Stimulated activated CD4-positive, alpha-beta T cell treated with anti-CD3 and anti-CD28 coated beads, Interleukin-1b, Interleukin-23, amount 100 ng/mL, for 1 hour (primary cell): ENCODE results near the gene AGPAT2.

Experiments used
- DNase-seq, 2 donors: peaks; one replicate each; pipeline ENCODE4 v3.0.0-alpha.2; 2020; ENCODE audit warnings: low read depth in 2 of 2

AGPAT2 gene

DNA sequence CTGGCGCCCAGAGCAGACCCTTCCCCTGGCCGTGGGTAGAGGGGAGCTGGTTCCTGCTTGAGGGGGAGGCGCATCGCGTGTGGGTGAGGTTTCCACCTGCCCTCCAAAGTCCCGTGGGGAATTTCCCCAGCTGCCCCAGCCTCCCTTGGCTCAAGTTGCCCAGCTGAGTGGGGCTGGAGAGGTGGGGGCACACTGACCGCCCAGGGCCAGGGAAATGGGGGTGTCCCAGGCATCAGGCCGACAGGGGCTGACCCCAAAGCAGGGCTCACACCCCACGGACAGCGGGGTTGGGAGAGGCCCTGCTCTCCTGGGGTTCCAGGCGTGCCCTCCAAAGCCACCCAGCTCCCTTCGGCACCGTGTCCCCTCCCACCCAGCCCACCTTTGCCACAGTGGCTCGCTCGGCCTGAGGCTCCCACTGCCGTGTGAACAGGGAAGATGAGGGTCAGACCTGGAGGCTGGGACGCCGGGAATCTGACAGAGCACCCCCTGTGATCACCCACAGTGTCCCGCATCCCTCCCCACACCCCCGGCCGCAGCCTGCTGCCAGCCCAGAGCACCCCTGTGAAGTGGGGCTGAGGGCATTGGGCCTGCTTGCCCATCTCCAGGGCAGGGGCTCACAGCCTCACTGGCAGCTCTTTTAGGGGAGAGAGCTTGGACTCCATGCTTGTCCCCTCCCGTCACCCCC lies 25.5 kb downstream of the AGPAT2 start:
- DNase-seq, result no peak

DNA sequence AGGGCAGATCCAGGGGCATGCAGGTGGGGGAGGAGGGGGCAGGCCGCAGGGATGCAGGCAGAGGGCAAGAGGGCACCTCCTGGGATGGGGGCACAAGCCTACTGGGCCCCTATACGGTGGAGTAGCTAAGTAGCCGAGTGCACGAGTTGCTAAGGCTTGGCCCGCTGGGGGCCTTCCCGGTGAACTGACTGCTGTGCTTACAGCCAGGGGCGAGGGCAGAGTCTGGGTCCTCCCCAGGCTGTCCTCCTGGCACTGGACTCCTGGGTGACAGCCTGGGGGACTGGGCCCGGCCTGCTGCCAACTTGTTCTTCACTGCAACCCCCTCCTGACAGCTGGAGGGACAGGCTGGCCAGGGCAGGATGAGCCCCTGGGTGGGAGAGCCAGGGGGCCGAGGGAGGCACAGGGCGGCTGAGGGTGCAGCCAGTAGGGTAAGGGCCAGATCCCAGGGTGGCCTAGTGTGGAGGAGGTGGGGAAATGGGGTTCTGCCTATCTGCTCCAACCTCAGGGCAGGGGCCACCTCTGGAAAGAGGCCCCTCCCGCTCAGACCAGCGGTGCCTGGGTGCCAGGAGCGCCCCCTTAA lies 26.2 kb downstream of the AGPAT2 start:
- no peak for DNase-seq

DNA sequence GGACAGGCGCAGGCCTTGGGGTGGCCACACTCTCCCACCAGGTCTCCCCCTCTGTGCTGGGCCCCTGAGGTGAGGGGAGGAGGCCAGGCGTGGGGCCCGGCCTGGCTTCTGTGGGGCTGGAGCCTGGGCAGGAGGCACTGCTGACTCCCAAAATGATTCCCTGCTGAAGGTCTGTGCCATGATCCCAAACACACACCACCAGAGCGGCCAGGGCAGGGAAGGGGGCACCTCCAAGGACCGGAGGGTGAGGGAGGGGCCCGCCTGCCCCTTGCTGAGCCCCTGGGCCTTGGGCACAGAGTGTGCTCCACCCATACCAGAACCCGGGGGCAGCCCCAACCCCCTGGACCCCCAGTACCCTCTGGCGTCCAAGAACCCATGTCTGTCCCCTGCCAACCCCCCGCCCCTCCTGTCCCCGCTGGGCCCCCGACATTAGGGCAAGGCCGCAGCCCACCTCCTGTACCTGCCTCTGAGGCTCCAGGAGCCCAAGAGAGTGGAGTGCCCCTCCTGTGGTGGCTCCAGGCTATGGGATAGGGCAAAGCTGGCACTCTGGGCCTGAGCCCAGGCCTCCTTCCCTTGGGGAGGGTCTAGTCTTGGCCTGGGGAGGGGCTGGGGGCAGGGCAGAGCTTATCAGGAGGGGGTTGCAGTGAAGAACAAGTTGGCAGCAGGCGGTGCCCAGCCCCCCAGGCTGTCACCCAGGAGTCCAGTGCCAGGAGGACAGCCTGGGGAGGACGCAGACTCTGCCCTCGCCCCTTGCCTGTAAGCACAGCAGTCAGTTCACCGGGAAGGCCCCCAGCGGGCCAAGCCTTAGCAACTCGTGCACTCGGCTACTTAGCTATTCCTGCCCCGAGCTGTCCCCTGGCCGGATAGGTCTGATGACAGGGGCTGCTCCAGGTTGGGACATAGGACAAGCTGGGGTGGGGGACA lies 27.1 kb downstream of the AGPAT2 start:
- DNase-seq, result no peak

DNA sequence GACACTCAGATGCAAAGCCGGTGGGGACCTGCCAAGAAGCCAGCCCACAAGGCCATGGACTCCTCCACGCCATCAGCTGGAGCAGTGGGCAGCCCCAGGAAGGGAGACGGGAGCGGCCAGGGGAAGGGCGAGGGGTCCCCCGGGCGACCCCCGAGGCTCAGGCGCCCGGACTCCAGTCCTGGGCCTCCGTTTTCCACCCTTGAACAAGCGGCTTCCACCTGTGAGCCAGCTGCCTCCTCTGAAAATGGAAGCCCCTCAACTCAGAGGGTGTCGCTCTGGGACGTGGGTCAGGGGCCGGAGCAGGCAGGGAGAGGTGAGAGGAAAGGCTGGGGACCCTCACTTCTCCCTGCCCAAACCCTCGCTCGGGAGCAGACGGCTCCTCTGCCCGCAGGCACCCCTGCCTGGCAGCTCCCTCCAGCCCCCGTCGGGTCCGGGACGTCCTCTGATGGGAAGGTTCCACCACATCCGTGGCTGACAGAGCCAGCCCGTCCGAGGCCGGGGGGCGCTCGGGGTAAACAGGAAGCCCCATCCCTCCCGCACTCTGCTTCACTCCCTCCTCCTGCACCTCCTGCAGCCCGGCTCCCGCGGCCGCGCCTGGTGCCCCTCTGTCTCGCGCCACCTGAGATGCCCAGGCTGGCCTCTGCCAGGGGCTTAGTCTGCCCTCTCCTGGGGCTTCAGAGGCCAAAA lies 28.3 kb downstream of the AGPAT2 start:
- DNase-seq, result no peak

DNA sequence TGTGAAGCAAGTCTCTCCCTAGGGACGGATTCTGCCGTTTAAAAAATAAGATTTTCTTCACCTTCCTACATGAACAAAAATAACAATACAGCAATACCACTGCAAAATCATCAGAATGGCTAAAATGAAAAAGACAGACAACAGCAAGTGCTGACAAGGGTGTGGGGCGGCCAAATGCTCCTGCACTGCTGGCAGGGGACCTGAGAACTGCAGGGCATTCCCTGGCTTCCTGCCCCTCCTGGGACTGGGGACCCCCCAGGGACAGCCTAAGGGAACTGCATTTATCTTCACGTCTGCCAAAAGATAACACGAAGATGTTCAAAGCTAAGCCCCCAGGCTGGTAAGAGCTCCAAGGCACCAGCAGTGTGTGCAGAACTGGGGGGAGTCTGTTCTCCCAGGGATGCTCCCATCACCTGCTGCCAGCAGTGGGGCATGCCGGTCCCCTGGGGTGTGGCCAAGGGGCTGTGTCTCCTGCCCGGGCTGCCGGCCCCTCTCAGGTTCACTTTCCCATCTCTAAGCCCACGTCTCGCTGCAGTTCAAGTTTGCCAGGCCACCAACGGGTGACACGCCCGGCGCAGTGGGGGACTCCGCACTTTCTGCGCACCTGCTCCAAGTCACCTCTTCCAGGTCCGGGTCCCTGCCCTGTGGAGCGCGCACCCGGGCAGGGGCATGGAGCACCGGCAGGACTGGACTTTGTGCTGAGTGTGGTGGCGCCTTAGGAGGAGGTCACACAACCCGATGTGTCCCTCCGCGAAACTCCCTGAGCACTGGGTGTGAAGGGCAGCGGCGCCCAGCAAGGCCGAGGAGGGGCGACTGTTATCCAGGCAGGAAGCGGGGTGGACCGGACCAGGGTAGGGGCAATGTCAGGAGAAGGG lies 29.0 kb downstream of the AGPAT2 start:
- DNase-seq, result no peak

DNA sequence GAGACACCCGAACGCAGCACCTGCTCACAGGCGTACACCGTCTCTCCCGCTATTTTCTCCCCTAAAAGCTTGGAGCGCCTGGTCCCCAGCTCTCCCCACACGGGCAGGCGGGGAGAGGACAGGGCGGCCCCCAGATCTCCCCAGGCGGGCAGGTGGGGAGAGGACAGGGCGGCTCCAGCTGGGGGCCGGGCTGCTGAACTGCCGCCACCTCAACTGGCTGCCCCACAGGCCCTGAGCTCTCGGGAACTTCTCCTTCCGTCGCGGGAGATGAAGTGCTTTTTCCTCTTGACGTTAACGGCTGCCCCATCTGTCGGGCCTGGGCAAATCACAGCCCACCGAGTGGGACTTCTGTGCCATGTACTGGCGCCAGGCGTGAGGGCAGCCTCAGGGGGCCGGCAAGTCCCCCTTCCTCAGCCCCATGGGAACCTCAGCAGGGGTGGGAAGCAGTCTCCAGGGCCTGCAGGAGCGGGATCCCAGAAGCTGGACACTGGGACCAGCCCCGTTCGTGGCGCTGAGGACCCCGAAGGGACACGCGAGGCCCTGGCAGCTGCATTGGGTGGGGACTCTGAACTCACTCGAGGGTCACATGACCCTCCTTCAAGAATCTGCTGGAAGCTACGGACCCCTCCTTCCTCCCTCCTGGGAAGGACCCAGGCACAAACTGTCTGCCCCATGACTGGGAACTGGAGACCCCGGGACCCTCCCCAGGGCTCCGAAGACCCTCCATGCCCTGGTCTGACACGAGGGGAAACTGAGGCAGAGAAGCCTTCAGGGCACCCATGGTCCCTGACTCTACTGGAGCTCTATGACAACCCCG lies 30.3 kb downstream of the AGPAT2 start:
- DNase-seq, result no peak

DNA sequence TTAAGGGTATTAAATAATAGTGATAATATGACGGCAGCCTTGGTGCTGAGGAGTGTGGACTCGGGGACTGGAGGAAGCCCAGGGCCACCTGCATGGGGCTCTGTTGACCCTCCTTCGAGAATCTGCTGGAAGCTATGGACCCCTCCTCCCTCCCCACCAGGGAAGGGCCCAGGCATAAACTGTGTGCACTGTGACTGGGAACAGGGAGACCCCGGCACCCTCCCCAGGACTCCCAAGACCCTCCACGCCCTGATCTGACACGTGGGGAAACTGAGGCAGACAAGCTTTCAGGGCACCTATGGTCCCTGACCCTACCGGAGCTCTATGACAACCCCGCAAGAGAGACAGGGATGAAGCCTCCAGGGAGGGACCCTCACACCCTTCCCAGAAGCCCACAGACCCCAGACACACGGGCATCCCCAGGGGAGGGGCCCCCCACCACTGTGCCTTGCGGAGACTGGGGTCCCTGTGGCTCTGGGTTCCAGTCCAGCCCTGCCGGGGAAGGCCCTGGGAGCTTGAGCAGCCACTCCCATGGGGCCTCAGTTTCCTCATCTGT lies 31.0 kb downstream of the AGPAT2 start:
- no peak for DNase-seq

DNA sequence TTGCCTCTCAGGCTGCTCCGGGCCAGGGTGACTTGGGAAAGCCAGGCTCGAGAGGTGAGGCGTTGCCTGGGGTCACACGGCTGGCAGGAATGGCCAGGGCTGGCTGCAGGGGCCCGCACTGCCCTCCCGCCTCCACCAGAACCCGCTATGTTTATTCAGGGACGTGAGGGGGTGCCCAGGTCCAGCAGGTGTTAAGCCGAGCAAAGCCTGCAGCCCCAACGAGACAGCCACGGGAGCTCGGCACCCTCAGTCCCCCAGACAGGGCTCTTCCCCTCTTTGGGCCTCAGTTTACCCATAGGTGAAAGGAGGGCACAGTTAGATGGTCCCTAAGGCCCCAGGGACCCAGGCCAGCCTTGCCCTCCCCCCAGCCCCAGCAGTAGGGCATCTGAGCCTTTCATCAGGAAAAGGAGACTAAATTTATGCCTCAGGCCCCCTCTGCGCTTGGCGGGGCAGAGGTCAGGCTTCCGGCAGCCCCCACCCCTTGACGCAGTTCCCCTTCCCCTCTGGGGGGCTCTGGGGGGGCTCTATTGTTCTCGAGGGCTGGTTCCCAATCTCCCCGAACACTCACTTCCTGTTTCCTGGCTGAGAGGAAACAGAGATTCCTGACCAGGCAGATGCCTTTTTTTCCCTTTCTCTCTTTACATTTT lies 31.6 kb downstream of the AGPAT2 start:
- no peak for DNase-seq

DNA sequence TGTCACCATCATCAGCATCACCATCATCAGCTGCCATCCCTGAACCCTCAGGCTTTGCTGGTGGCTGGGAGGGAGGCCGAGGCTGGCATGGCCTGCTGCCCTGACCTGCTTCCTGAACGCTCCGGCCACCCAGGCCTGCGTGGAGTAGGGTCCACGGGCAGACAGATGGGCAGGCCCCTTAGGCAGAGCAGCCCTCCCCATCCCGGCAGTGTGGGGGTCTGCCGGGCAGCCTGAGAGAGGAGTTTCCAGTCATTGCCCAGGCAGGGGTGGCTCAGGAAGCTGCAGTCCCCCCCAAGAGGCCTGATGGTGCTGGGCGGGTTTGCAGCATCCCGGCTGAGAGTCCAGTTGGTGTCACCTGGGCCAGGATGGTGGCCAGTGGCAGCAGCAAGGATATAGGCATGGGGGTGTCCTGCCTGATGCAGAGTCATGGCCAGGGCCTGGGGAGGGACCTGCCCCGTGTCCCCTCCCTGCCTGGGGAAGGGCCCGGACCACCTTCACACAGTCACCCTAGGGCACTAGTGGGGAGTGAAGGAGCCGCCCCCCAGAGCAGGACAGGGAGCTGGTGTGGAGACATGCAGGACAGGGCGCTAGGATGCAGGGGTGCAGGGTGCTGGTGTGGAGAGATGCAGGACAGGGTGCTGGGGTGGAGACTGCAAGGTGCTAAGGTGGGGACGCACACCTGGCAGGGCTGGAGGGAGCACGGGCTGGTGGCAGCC lies 32.3 kb downstream of the AGPAT2 start:
- DNase-seq, result no peak

DNA sequence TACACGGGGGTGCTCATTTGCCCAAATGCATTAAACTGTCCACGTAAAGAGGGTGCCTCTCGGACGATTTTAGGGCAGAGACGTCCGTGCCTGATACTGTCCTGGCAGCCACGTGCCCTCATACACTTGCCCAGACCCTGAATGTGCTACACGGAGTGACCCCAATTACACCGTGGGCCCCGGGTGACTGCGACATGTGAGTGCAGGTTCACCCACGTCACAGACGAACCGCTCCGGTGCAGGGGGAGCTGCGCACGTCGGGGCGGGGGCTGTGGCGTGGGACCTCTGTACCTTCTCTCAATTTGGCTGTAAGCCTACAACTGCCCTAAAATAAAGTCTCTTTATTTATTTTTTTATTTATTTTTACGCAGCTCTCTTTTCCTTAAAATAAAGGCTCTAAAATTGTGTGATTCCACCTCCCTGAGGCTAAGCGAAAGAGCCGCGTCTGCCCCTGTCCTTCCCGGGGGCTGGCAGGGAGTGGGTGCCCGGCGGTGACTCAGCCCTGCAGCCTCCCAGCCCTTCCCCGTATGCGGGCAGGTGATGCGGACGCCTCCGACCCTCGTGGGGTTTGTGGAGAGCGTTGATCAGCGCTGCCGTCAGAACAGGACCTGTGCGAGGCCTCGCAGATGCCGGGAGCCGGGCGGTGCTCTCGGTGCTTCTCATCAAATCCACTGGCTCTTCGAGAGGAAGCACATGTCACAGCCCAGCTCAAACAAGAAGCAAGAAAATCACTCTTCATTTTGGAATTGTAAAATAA lies 33.8 kb downstream of the AGPAT2 start:
- DNase-seq, result no peak

DNA sequence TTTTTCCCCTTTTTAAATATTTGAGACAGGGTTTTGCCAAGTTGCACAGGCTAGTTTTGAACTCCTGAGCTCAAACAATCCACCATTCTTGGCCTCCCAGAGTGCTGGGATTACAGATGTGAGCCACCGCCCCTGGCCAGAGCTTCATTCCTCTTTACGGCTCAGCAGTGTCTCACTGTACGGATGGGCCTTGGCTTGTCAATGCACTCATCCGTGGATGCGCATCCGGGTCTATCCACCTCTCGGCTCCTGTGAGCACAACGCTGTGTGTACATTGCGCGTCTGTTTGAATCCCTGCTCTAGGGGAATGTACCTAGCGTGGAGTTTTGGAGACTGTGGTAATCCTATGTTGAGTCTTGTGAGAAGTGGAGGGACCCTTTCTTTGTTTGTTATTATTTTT lies 35.4 kb downstream of the AGPAT2 start:
- DNase-seq, result no peak

DNA sequence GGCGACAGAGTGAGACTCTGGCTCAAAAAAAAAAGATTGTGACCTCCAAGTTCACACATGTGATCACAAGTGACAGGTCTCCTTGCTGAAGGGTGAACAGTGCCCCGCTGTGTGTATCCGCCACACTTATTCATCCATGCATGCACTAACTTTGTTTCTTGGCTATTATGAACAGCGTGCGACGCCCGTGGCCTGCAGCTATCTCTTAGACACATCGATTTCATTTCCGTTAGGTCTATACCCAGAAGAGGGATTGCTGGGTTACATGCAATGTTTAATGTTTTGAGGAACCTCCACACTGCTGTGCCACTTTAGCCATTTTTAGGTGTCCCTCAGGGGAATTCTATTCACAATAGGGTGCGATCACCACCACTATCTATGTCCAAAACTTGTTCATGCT lies 36.6 kb downstream of the AGPAT2 start:
- DNase-seq, result no peak

DNA sequence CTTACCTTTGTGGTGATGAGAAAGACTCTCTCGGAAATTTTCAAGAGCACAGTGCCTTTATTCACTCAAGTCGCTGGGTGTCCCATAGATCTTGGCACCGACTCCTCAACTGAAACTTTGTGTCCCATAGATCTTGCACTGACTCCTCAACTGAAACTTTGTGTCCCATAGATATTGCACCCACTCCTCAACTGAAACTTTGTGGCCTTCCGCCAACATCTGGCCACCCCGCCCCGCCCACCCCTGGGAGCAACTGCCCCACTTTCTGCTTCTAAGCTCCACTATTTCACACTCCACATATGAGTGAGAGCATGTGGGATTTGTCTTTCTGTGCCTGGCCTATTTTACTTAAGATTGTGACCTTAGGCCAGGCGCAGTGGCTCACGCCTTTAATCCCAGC lies 37.2 kb downstream of the AGPAT2 start:
- no peak for DNase-seq

DNA sequence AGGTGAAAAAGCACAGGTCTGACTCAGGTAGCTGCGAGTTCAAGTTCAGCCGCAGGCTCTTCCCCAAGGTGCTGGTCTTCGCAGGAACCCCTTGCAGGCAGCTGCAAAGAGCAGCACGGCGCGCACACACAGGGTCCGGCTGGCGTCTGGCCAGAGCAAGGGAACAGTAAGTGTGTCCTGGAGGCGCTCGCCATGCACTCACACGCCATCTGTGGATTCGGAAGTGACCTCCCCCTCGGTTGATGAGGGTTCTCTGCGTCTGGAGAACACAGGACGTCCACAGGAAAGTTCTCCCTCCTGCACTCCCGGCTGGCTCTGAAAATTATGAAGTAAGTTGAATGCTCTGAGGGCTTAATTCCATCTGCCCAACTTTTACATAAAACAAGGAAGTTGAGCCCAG lies 38.5 kb downstream of the AGPAT2 start:
- no peak for DNase-seq

DNA sequence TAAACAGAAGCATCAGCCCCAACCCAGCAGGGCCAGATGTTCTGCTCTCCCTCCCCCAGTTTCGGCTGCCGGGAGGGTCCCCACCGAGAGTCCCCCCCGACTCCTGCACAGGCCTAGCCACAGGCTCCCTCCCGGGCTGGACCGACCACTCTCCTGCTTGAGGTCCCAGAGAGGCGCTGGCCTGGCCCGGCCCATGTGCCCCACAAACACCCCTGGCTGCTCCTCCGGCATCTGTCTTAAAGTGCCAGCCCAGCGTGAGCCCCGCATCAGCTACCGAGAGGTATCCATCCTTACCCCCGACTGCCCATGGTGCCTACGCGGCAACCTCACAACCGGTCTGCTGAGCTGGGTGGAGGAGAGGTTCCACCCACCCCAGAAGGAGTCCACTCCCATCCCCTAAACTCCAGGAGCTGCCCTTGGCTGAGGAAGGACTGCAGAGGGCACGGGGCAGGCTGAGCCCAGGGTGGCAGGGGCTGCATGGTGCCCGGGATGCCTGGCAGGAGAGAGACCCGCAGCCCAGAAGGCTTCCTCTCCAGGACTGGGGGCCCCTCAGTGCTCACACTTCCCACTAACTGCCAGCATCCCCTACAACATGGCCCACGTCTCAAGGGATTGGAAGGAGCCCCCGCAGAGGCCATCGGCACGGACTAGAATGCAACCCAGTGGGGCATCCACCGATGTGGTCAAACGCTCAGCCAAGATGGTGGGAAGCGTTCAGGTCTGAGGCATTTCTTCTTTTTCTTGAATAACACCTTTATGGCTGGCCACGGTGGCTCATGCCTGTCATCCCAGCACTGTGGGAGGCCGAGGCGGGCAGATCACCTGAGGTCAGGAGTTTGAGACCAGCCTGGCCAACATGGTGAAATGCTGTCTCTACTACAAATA lies 40.2 kb downstream of the AGPAT2 start:
- no peak for DNase-seq

DNA sequence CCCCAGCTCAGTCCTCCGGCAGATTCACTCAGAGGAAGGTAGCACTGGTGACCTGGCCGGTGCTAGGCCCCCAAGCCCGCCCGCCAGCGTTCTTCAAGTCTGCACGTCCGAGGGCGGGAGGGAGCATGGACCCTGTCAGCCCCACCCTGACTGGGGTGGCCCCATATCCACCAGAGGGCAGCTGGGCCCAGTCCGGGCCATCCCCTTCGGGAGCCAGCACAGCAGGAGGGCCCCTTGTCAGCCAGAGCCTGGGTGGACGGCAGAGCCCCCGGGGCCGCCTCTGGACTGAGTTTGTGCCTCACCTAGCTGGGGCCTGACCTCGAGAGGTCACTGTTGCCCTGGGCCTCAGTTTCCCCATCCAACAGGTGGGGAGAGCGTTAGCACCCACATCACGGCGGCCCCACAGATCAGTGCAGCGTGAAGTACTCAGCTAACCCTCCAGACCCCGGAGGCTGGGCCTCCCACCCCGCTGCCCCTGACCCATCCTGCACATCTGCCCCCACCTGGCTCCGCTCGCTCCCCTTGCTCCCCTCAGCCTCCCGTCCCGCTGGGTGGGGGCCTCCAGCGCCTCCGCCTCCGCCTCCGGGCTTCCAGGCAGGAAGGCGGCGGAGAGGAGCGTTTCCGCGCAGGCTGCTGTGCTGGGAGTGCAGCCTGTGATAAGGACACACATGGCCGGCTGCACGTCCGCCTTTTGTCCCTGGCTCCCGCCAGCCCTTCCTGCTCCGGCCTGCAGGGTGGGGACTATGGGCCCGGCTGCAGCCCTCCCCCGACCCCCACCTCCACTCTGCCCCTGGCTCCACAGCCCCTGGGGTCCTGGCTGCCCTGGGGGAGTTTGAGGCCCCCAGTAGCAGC lies 41.1 kb downstream of the AGPAT2 start:
- no peak for DNase-seq
